Astrocyte of the cerebellum (primary cell): ENCODE measurements around the gene AEBP1.

Experiments
- DNase-seq: peaks from one replicate; pipeline ENCODE4 v3.0.0-alpha.2; 2011; ENCODE audit warnings: low read depth
- H3K4me3 ChIP-seq: 2 replicates; pipeline ENCODE4 v1.5.1; 2011; ENCODE audit warnings: mild to moderate bottlenecking, low read depth, low read length, moderate library complexity
- in situ Hi-C: cut with HindIII; loops from 2 replicates; pipeline ENCODE4 v1.10.0; 2017; ENCODE audit warnings: low sequenced_read_pairs
- TF ChIP-seq, protein P1 (sequence below): IDR thresholded peaks from 2 replicates; pipeline ENCODE4 v1.5.1; 2012; ENCODE audit warnings: low read length, low read depth, moderate library complexity, mild to moderate bottlenecking; ENCODE audit errors: missing control alignments

Gene AEBP1

DNA sequence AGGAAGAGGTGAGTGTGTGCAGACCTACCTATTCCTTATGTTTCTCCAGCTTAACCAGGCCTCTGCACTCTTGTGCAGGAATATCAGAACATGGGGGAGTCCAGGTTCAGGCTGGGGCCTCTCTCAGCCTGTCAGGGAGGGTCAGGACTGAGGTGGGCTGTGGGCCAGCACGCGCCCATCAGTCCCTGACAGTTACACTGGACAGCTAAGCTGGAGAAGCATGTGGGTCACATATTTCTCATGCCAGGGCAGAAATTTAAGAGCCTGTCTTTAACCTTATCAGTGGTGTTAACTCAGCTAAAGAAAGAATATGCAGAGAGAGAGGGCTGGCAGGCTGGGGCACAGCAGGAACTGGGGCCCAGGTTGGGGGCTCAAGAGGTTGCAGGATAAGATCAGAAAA, 27.9 kb downstream of the AEBP1 start:
- no peak overlapping the region for H3K4me3 ChIP-seq
- in situ Hi-C loops = no loop called here
- DNase-seq = no peak
- TF ChIP-seq, protein P1, sequence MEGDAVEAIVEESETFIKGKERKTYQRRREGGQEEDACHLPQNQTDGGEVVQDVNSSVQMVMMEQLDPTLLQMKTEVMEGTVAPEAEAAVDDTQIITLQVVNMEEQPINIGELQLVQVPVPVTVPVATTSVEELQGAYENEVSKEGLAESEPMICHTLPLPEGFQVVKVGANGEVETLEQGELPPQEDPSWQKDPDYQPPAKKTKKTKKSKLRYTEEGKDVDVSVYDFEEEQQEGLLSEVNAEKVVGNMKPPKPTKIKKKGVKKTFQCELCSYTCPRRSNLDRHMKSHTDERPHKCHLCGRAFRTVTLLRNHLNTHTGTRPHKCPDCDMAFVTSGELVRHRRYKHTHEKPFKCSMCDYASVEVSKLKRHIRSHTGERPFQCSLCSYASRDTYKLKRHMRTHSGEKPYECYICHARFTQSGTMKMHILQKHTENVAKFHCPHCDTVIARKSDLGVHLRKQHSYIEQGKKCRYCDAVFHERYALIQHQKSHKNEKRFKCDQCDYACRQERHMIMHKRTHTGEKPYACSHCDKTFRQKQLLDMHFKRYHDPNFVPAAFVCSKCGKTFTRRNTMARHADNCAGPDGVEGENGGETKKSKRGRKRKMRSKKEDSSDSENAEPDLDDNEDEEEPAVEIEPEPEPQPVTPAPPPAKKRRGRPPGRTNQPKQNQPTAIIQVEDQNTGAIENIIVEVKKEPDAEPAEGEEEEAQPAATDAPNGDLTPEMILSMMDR = no peak

DNA sequence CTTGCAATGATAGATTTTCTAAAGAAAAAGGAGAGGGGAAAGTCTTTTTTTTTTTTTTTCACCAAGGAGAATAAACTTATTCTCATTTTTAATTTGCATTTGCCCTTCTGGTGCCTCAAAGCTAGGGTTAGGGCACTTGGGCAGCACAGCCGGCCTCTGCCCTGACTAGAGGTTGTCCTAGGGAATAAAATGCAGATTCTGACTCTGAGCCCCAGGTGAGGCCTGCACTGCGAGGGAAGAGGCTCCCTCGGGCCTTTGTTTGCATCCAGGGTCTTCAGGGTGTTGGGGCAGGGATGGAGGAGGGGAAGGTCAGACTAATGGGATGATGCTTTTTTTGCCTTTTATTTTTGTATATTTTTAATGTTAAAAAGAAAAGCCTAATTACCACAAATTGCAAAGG, 29.1 kb downstream of the AEBP1 start:
- no peak overlapping the region for H3K4me3 ChIP-seq
- no peak for DNase-seq
- in situ Hi-C loops = no loop called here
- TF ChIP-seq, protein P1 = no peak

GRCh38 chr7:44134943-44135628, 30.9 kb downstream of the AEBP1 start:
- in situ Hi-C loops = no loop called here
- TF ChIP-seq, protein P1 = no peak
- no peak for DNase-seq
- no peak overlapping the region for H3K4me3 ChIP-seq

- TF ChIP-seq, protein P1 = no peak
- no peak overlapping the region for H3K4me3 ChIP-seq
- no peak for DNase-seq
- in situ Hi-C loops = no loop called here
Measured at GRCh38 chr7:44136731-44137130, 32.6 kb downstream of the AEBP1 start.

GRCh38 chr7:44138698-44139097, 34.6 kb downstream of the AEBP1 start:
- no peak overlapping the region for H3K4me3 ChIP-seq
- DNase-seq = no peak
- in situ Hi-C loops = no loop called here
- TF ChIP-seq, protein P1 = no peak

DNA sequence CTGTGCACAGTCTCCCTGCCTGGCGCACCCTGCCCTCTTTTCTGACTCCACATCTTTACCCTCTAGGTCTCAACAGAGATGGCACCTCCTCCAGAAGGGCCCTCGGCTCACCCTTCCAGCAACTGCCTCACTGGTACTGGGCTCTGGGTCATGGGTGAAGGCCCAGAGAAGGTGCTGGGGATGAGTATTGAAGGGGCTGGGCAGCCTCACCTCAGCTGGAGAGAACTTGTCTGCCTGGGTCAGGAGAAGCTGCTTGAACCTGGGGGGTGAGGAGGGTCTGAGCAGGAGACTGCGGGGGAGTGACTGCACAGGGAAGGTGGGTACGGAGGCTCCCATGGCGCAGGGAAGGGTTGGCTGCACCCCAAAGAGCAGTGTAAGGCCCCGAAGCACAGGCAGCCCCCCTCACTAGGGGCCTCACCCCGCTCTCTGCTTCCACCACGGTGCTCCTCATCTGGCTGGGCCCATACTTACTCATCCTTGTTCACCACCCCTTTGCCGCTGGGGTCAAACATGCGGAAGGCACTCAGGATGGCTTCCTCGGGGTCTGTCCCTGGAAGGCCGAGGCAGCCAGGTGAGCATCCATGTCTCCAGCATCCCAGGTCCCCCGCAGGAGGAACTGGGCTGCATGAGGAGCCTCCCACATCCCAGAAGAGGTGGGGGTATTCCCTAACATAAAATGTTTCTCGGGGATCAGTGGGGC, 35.3 kb downstream of the AEBP1 start:
- H3K4me3 ChIP-seq = no peak overlapping the region
- TF ChIP-seq, protein P1 = no peak
- DNase-seq = no peak
- in situ Hi-C loops = no loop called here
